Measurements from ENCODE around the gene LCLAT1. TPM values are rescaled to one million over a fixed set of nuclear protein-coding genes. Genes with fewer than 3 reads are reported as not detected.
"Not testable (repeated sequence)": the region's sequence is repeated elsewhere in the genome, so short reads cannot be mapped to it uniquely, and the experiment has no call there.

Gene LCLAT1
- total RNA-seq, 1 donor from 2014 or later, result 29.3 TPM

DNA sequence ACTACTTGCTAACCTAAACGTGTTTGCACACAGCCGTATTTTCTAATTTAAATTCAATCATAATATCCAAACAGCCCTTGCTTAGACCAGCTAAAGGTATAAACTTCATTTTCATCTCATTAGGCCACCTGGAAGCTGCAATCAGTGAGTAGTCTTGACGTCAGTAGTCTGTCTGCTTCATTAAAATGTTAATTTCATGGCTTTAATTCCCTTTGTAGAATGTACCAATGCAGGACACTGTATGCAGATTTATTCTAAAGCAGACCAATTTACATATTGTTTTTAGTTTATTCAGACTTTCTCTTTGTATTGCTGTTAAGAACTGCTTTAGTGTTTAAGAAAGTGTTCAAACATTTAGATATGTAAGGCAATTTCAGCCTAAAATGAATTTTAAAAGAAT is 158.2 kb downstream of the LCLAT1 start:
- peak overlapping the region; percentile 29 for H3K27ac Mint-ChIP-seq
- H3K4me3 Mint-ChIP-seq (ENCODE audit: low read depth), result no peak overlapping the region
- H3K36me3 Mint-ChIP-seq (ENCODE audit: insufficient read depth), result peaks cover 17% of the 10 kb centered on the region
- H3K4me1 Mint-ChIP-seq (ENCODE audit: low read depth), result peaks cover 30% of the 10 kb centered on the region
- H3K27me3 Mint-ChIP-seq, result peaks cover 6% of the 10 kb centered on the region
- no peak for DNase-seq (ENCODE audit: low spot score, unreplicated experiment)
- peaks cover 9% of the 10 kb centered on the region for H3K9me3 Mint-ChIP-seq (ENCODE audit: low read depth)
- TF ChIP-seq, protein P1, sequence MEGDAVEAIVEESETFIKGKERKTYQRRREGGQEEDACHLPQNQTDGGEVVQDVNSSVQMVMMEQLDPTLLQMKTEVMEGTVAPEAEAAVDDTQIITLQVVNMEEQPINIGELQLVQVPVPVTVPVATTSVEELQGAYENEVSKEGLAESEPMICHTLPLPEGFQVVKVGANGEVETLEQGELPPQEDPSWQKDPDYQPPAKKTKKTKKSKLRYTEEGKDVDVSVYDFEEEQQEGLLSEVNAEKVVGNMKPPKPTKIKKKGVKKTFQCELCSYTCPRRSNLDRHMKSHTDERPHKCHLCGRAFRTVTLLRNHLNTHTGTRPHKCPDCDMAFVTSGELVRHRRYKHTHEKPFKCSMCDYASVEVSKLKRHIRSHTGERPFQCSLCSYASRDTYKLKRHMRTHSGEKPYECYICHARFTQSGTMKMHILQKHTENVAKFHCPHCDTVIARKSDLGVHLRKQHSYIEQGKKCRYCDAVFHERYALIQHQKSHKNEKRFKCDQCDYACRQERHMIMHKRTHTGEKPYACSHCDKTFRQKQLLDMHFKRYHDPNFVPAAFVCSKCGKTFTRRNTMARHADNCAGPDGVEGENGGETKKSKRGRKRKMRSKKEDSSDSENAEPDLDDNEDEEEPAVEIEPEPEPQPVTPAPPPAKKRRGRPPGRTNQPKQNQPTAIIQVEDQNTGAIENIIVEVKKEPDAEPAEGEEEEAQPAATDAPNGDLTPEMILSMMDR (IDR thresholded peaks at IDR 0.05; ENCODE audit: unreplicated experiment), result no peak

DNA sequence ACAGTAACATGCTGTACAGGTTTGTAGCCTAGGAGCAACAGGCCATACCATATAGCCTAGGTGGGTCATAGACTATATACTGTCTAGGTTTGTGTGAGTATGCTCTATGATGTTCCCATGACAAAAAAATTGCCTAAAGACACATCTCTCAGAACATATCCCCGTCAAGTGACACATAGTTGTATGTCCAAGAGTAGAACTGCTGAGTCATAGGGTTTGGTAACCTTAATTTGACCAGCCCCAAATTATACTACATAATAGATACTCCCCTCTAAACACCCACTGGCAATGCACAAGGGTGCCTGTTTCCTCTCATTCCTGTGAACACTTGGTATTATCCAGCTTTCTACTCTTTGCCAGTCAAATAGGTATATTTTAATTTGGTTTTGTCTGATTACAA is 161.6 kb downstream of the LCLAT1 start:
- TF ChIP-seq, protein P1 (IDR thresholded peaks at IDR 0.05; ENCODE audit: unreplicated experiment), result no peak
- H3K27me3 Mint-ChIP-seq, result no peaks in the 10 kb centered on the region
- no peak overlapping the region for H3K27ac Mint-ChIP-seq
- no peak for DNase-seq (ENCODE audit: low spot score, unreplicated experiment)
- H3K9me3 Mint-ChIP-seq (ENCODE audit: low read depth), result peaks cover 3% of the 10 kb centered on the region
- H3K4me1 Mint-ChIP-seq (ENCODE audit: low read depth), result peaks cover 42% of the 10 kb centered on the region
- H3K36me3 Mint-ChIP-seq (ENCODE audit: insufficient read depth), result peaks cover 10% of the 10 kb centered on the region
- H3K4me3 Mint-ChIP-seq (ENCODE audit: low read depth), result no peak overlapping the region

DNA sequence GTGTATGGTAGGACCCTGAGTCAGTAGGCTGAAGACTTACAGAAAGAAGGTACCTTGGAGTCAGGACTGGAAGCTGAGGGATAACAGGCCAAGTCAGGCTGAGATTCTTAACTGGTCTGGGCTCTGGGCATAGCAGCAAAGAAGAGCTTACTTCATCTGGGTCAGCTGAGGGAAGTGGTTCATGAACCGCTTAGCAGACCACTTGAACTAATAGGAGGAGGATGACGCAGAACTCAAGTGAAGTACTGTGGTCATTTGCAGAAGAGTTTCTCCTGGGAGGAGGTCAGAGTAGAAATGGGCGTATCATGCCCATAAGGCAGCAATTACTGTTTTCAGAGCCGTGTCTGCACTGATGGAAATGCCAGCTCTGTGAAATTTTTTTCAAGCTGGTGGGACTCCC is 164.5 kb downstream of the LCLAT1 start:
- peaks cover 5% of the 10 kb centered on the region for H3K9me3 Mint-ChIP-seq (ENCODE audit: low read depth)
- TF ChIP-seq, protein P1 (IDR thresholded peaks at IDR 0.05; ENCODE audit: unreplicated experiment), result no peak
- no peaks in the 10 kb centered on the region for H3K27me3 Mint-ChIP-seq
- no peak overlapping the region for H3K4me3 Mint-ChIP-seq (ENCODE audit: low read depth)
- DNase-seq (ENCODE audit: low spot score, unreplicated experiment), result no peak
- H3K4me1 Mint-ChIP-seq (ENCODE audit: low read depth), result peaks cover 35% of the 10 kb centered on the region
- peaks cover 10% of the 10 kb centered on the region for H3K36me3 Mint-ChIP-seq (ENCODE audit: insufficient read depth)
- peak overlapping the region; percentile 86 for H3K27ac Mint-ChIP-seq

DNA sequence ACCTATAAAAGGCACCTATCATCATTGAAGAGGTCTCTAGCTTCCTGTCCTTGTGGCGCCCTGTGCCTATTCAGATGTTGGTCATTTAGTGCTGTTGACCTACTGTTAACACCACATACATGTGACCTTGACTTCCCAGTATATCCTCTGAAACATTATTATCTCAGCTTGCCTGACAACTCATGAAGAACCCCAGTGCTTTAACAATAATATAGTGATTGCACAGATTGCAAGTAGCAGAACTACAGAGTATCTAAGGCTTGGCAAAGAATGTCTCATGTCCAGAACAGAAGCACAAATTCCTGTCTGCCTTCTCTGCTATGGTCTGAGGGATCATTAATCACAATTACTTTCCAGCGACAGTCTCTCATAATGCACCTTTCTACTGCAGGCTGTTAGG is 165.3 kb downstream of the LCLAT1 start:
- peaks cover 35% of the 10 kb centered on the region for H3K4me1 Mint-ChIP-seq (ENCODE audit: low read depth)
- no peak for DNase-seq (ENCODE audit: low spot score, unreplicated experiment)
- TF ChIP-seq, protein P1 (IDR thresholded peaks at IDR 0.05; ENCODE audit: unreplicated experiment), result no peak
- peak overlapping the region; percentile 94 for H3K27ac Mint-ChIP-seq
- H3K27me3 Mint-ChIP-seq, result no peaks in the 10 kb centered on the region
- H3K4me3 Mint-ChIP-seq (ENCODE audit: low read depth), result no peak overlapping the region
- H3K9me3 Mint-ChIP-seq (ENCODE audit: low read depth), result peaks cover 5% of the 10 kb centered on the region
- peaks cover 9% of the 10 kb centered on the region for H3K36me3 Mint-ChIP-seq (ENCODE audit: insufficient read depth)

DNA sequence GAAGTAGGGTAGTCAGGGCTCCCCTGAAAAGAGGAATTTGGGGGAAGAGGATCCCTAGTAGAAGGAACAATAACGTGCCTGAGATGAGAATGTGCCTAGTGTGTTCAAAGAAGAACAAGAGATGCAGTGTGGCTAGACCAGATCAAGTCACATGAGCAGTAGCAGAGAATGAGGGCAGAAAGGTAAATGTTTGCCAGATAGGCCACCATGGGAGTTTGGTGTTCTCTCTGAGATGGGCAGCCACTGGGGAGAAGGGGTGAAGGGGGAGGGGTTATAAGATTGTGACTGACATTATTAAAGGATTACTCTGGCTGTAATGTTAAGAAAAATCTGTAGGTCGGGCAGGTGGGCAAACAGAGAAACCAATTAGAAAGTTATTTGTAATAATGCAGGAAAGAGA is 166.0 kb downstream of the LCLAT1 start:
- Mint-ChIP-seq H3K9me3 (ENCODE audit: low read depth) (peaks cover 5% of the 10 kb centered on the region), H3K4me3 (ENCODE audit: low read depth) (no peak overlapping the region), H3K27ac (peak overlapping the region; percentile 94), H3K4me1 (ENCODE audit: low read depth) (peaks cover 35% of the 10 kb centered on the region), H3K27me3 (no peaks in the 10 kb centered on the region), H3K36me3 (ENCODE audit: insufficient read depth) (peaks cover 7% of the 10 kb centered on the region)
- no peak for DNase-seq (ENCODE audit: low spot score, unreplicated experiment)
- TF ChIP-seq, protein P1 (IDR thresholded peaks at IDR 0.05; ENCODE audit: unreplicated experiment), result no peak

DNA sequence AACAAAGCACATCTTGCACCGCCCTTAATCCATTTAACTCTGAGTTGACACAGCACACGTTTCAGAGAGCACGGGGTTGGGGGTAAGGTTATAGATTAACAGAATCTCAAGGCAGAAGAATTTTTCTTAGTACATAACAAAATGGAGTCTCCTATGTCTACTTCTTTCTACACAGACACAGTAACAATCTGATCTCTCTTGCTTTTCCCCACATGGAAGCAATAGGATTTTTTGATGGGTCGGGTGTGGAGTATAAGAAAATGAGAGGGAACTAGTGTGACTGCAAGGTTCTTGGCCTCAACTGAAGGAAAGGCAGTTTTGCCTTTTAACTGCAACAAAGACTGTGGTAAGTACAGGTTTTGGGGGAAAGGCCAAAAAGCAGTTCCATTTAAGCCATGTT is 167.2 kb downstream of the LCLAT1 start:
- peaks cover 35% of the 10 kb centered on the region for H3K4me1 Mint-ChIP-seq (ENCODE audit: low read depth)
- H3K27ac Mint-ChIP-seq, result peak overlapping the region; percentile 54
- H3K4me3 Mint-ChIP-seq (ENCODE audit: low read depth); H3K27me3 Mint-ChIP-seq; DNase-seq (ENCODE audit: low spot score, unreplicated experiment); H3K36me3 Mint-ChIP-seq (ENCODE audit: insufficient read depth); H3K9me3 Mint-ChIP-seq (ENCODE audit: low read depth): not testable (repeated sequence)

Measured in progenitor cell of endocrine pancreas (in vitro differentiated cells).